Breast epithelium (tissue), 3 donors: ENCODE data around the gene PPARA.

Experiments used
- POLR2A ChIP-seq: fragments of 450-650 bp; IDR thresholded peaks from one replicate; pipeline ENCODE4 v1.6.1; 2016; ENCODE audit warnings: antibody characterized with exemption, mild to moderate bottlenecking, moderate library complexity
- POLR2AphosphoS5 ChIP-seq, 3 donors: sonication (generic); formaldehyde crosslinking; IDR thresholded peaks; one replicate each; pipeline ENCODE4 v1.6.1; 2017; ENCODE audit warnings: antibody characterized with exemption in 3 of 3
- TF ChIP-seq, protein P1 (sequence below), 3 donors: fragments of 450-650 bp; IDR thresholded peaks; one replicate each; pipeline ENCODE4 v1.5.1; 2016 to 2017; ENCODE audit warnings: antibody characterized with exemption in 3 of 3, mild to moderate bottlenecking in 3 of 3, moderate library complexity in 3 of 3

DNA sequence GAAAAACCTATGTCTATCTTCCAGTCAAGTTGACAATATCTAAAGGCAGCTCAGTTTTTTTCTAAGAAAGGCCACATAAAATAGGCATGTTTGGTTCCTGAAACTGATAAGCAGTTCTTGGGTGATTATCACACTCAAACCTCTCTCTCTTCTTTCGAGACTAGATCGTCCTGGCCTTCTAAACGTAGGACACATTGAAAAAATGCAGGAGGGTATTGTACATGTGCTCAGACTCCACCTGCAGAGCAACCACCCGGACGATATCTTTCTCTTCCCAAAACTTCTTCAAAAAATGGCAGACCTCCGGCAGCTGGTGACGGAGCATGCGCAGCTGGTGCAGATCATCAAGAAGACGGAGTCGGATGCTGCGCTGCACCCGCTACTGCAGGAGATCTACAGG lies 84.6 kb downstream of the PPARA start:
- TF ChIP-seq POLR2A: no peak
- TF ChIP-seq, protein P1, sequence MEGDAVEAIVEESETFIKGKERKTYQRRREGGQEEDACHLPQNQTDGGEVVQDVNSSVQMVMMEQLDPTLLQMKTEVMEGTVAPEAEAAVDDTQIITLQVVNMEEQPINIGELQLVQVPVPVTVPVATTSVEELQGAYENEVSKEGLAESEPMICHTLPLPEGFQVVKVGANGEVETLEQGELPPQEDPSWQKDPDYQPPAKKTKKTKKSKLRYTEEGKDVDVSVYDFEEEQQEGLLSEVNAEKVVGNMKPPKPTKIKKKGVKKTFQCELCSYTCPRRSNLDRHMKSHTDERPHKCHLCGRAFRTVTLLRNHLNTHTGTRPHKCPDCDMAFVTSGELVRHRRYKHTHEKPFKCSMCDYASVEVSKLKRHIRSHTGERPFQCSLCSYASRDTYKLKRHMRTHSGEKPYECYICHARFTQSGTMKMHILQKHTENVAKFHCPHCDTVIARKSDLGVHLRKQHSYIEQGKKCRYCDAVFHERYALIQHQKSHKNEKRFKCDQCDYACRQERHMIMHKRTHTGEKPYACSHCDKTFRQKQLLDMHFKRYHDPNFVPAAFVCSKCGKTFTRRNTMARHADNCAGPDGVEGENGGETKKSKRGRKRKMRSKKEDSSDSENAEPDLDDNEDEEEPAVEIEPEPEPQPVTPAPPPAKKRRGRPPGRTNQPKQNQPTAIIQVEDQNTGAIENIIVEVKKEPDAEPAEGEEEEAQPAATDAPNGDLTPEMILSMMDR (IDR thresholded peaks at IDR 0.05): no peak
- TF ChIP-seq POLR2AphosphoS5 (IDR thresholded peaks at IDR 0.05): no peak
